ENCODE data around the gene GATAD2A.
A peak's percentile ranks its signal among the peaks of the same experiment; 100 is the strongest.

GATAD2A gene

DNA sequence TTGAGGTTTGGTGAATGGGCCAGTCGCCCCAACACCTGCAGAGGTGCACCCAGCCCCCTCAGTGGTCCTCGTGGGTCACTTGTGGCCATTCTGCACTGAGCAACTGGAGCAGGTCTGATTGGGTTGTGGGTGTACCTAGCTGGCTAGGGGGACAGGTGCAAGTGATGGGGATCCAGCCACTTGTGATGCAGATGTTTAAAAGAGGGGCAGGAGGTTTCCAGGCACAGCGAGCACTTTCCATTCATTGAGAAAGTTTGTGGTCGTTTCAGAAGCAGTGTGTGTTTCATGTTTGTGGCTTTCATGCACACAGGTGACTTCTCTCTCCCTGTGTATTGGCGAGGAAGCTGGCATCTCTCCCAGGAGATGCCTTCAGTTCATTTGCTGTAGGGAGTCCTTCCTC, 75.2 kb downstream of the GATAD2A start:
- Histone ChIP-seq H3K4me1 (ENCODE audit: control insufficient read depth, insufficient read depth, low read length, poor library complexity, severe bottlenecking) (peaks cover 13% of the 10 kb centered on the region), H3K27ac (ENCODE audit: insufficient read depth, low read length, poor library complexity, severe bottlenecking) (no peak overlapping the region), H3K36me3 (ENCODE audit: control insufficient read depth, insufficient read depth, low read length) (peaks cover 23% of the 10 kb centered on the region), H3K4me3 (ENCODE audit: insufficient read depth, low read depth, low read length, poor library complexity, severe bottlenecking) (no peak overlapping the region), H3K9me3 (ENCODE audit: control insufficient read depth, low read length) (no peaks in the 10 kb centered on the region), H3K27me3 (replicated peaks; ENCODE audit: control insufficient read depth, insufficient read depth, low read length, poor library complexity, severe bottlenecking) (no peaks in the 10 kb centered on the region)
- no peak for DNase-seq

DNA sequence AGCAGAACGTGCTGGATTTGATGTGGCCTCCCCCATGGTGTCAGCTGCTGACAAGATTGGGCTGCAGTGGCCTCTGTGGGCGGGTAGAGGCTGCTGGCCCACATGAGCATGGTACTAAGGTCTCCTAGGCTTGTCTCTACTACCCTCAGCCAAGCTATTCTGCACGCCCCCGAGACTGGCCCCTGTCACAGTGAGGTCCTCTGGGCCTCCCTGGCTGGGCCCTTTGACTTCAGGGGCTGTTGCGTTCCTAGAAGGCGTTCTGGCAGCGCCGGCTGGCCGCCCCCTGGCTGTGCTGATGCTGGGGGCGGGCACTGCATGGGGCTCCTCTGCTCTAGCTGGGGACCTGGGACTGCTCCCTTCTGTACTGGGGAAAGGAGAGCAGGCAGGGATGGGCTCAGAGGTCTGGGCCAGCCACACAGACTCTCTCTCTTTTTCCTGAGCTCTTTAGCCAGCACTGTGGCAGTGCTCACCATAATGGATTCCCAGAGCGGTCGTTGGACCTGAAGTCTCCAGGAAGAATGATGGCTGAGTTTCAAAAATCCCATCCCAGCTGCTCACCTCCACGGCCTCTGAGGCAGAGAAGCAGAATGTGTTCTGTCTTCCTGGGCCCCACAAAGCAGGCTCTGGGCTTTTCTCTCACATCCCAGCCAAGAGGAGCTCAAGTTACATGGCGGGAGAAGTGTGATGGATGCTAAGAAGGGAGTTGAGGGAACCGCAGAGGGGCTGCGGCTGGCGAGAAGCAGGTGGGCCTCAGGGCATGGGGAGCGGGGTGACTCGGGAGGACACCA, 77.5 kb downstream of the GATAD2A start:
- Histone ChIP-seq H3K27ac (ENCODE audit: insufficient read depth, low read length, poor library complexity, severe bottlenecking) (no peak overlapping the region), H3K4me1 (ENCODE audit: control insufficient read depth, insufficient read depth, low read length, poor library complexity, severe bottlenecking) (peaks cover 18% of the 10 kb centered on the region), H3K36me3 (ENCODE audit: control insufficient read depth, insufficient read depth, low read length) (peaks cover 28% of the 10 kb centered on the region), H3K9me3 (ENCODE audit: control insufficient read depth, low read length) (no peaks in the 10 kb centered on the region), H3K27me3 (replicated peaks; ENCODE audit: control insufficient read depth, insufficient read depth, low read length, poor library complexity, severe bottlenecking) (no peaks in the 10 kb centered on the region), H3K4me3 (ENCODE audit: insufficient read depth, low read depth, low read length, poor library complexity, severe bottlenecking) (no peak overlapping the region)
- DNase-seq: no peak

DNA sequence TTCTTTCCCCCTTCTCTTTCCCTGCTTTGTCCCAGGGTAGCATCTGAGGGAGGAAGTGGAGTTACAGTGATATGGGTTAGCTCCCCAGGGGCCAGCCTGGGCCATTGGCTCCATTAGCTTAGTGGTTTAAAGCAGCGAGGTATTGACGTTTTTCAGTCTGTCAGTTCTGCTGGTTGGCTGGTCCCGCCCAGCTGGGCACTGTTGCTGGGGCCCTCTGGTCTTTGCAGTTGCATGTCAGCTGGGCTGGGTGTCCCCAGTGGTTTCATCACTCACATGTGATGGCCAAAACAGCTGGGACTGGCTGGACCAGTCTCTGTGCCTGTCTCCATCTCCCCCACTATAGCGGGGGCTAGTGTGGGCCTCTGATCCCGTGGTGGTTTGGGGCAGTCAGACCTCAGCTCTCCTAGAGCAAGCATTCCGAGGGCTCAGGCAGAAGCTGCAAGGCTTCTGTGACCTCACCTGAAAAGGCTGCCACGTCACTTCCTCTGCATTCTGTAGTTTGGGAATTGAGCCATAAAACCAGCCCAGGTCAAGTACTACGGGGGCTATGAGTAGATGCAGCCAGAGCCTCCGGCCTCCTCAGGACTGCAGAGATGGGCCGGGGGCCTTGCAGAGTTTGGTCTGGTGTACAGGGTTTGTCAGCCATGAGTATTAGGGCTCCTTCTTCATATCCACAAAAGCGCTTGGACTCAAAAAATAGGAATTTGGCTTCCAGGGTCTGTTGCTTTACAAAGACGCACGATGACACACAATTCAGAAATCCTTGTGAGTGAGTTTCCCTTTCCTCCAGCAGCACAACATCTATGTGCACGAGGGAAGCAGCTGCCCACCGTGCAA, 79.9 kb downstream of the GATAD2A start:
- H3K36me3 ChIP-seq (ENCODE audit: control insufficient read depth, insufficient read depth, low read length): peaks cover 21% of the 10 kb centered on the region
- peaks cover 39% of the 10 kb centered on the region for H3K4me1 ChIP-seq (ENCODE audit: control insufficient read depth, insufficient read depth, low read length, poor library complexity, severe bottlenecking)

DNA sequence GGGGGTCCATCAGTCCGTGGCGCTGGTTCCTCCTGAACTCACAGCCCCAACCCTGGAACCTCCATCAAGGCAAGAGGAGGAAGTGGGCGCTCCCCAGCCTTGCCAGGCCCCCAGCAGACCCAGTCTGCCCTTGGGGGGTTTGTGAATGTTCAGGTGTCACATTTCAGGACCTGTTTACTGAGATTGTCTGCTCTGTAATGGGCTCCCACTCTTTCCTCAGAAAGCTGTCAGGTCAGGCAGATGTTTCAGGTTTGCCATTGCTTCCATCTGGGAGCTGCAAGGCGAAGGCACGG, 80.5 kb downstream of the GATAD2A start:
- no peak for DNase-seq
- peaks cover 39% of the 10 kb centered on the region for H3K4me1 ChIP-seq (ENCODE audit: control insufficient read depth, insufficient read depth, low read length, poor library complexity, severe bottlenecking)
- no peaks in the 10 kb centered on the region for H3K27me3 ChIP-seq (replicated peaks; ENCODE audit: control insufficient read depth, insufficient read depth, low read length, poor library complexity, severe bottlenecking)
- peaks cover 21% of the 10 kb centered on the region for H3K36me3 ChIP-seq (ENCODE audit: control insufficient read depth, insufficient read depth, low read length)
- no peaks in the 10 kb centered on the region for H3K9me3 ChIP-seq (ENCODE audit: control insufficient read depth, low read length)
- H3K27ac ChIP-seq (ENCODE audit: insufficient read depth, low read length, poor library complexity, severe bottlenecking): peak overlapping the region; percentile 32
- H3K4me3 ChIP-seq (ENCODE audit: insufficient read depth, low read depth, low read length, poor library complexity, severe bottlenecking): no peak overlapping the region

More for the DNA sequence above, 79.9 kb downstream of the GATAD2A start:
- Histone ChIP-seq H3K27ac (ENCODE audit: insufficient read depth, low read length, poor library complexity, severe bottlenecking) (peak overlapping the region; percentile 32), H3K4me3 (ENCODE audit: insufficient read depth, low read depth, low read length, poor library complexity, severe bottlenecking) (no peak overlapping the region), H3K9me3 (ENCODE audit: control insufficient read depth, low read length) (no peaks in the 10 kb centered on the region), H3K27me3 (replicated peaks; ENCODE audit: control insufficient read depth, insufficient read depth, low read length, poor library complexity, severe bottlenecking) (no peaks in the 10 kb centered on the region)
- DNase-seq: no peak

DNA sequence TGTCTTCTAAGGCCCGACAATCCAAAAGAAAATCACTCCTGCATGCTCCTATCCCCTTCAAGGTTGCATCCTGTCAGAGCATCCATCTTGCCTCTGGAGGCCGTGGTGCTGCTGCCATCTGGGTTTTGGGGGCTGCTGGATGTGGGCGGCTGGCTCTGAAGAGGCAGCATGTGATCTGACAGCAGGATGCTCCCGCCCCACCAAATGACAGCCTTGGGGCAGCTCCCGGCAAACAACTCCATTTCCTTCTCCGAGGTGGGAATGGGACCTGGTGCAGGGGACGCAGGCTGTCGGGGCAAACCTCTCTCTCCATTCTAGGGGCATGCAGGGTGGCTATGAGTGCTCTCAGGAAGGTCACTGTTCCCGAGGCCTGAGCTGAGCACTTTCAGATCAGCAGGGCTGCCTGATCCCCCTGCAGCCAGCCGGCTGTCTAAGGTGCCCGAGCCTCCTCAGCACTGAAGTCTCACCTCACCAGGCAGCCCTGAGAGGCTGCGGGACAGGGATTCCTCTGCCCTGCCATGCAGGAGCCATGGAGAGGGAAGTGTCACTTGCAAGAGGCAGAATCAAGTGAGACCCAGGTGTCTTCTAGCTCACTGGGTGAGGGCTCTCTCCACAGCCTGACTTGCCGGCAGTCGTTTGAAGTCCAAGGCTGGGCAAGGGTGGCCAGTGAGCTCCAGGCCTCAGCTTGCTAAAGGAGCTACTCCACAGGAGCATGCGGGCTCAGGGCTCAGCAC, 81.0 kb downstream of the GATAD2A start:
- DNase-seq: no peak
- peaks cover 16% of the 10 kb centered on the region for H3K36me3 ChIP-seq (ENCODE audit: control insufficient read depth, insufficient read depth, low read length)
- H3K4me1 ChIP-seq (ENCODE audit: control insufficient read depth, insufficient read depth, low read length, poor library complexity, severe bottlenecking): peaks cover 39% of the 10 kb centered on the region
- H3K4me3 ChIP-seq (ENCODE audit: insufficient read depth, low read depth, low read length, poor library complexity, severe bottlenecking): no peak overlapping the region
- no peaks in the 10 kb centered on the region for H3K9me3 ChIP-seq (ENCODE audit: control insufficient read depth, low read length)
- peak overlapping the region; percentile 87 for H3K27ac ChIP-seq (ENCODE audit: insufficient read depth, low read length, poor library complexity, severe bottlenecking)
- no peaks in the 10 kb centered on the region for H3K27me3 ChIP-seq (replicated peaks; ENCODE audit: control insufficient read depth, insufficient read depth, low read length, poor library complexity, severe bottlenecking)

DNA sequence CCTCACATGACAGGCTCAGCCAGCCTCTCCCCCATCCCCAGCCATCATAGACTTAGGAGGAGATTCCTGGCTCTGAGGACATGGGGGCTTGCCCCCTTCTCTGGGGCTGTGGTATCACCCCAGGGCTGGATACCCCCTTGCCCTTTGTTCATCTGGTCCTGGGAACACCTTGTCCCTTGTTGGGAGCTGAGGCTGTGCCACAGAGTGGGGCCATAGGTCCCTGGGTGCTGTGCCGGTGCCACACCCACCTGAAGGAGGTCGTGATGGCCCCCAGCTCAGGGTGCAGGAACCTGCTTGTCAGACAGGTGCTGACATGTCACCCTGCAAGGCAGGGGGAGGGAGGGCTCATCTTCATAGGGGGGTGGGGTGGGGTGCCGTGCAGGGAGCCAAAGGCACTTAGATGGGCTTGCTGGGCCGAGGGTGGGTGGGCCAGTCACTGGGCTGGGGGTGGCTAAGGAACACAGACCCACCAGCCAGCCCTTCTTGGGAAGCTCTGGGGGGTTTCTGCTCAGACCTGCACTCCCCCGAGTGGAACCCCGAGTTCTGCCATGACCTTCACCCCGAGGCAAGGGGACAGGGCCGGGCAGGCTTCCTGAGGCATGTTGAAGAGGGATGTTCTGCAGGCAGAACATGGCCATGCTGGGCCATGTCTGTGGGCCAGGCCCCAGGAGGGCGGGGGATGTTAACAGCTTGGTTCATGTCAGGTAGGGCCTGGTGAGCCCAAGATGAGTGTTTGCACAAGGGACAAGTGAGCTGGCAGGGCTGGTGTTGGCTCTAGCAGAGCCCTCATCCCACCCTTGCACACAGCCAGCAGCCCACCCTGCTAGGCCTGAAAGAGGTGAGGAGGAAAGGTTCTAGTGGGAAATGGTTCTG, 81.8 kb downstream of the GATAD2A start:
- no peaks in the 10 kb centered on the region for H3K27me3 ChIP-seq (replicated peaks; ENCODE audit: control insufficient read depth, insufficient read depth, low read length, poor library complexity, severe bottlenecking)
- H3K4me3 ChIP-seq (ENCODE audit: insufficient read depth, low read depth, low read length, poor library complexity, severe bottlenecking): no peak overlapping the region
- H3K4me1 ChIP-seq (ENCODE audit: control insufficient read depth, insufficient read depth, low read length, poor library complexity, severe bottlenecking): peaks cover 39% of the 10 kb centered on the region
- no peak for DNase-seq
- peaks cover 13% of the 10 kb centered on the region for H3K36me3 ChIP-seq (ENCODE audit: control insufficient read depth, insufficient read depth, low read length)
- H3K9me3 ChIP-seq (ENCODE audit: control insufficient read depth, low read length): no peaks in the 10 kb centered on the region
- peak overlapping the region; percentile 87 for H3K27ac ChIP-seq (ENCODE audit: insufficient read depth, low read length, poor library complexity, severe bottlenecking)

DNA sequence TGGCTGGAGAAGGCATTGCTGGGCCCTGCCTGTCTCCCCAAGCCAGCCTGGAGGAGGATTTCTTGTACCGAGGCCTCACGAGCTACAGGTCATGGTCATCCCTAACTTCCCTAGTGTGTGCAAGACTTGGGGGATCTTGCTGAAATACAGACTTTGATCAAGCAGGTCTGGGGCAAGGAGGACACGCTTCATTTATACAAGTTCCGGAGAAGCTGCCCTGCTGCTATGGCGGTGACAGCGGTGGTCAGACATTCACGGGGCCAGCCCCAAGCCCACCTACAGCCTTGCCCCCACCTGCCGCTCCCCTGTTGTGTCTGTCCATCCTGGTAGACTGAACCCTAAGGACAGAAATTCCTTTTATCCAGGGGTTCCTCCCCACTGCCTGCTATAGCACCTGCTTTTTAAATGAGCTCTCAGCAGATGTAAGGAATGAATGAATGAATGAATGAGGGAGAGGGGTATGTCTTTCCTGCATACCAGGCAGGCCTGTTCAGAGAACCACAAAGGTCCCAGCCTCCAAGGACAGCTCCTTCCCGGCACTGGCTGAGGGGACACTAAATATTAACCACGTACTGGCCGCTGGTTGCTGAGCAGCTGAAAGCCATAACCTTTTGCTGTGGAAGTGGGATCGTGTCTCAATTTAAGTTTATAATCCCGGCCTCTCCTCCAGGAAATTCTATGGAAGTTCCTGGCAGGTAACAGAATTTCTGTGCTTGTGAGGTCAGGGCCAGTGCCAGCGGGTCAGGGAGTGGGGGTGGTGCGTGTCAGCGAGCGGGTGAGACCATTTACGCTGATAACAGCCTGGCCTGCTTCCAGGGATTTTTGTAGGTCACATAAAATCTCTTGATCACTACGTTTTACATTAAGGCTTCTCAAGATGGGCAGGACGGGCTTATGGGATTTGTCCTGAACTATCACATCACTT, 82.7 kb downstream of the GATAD2A start:
- DNase-seq: no peak
- Histone ChIP-seq H3K4me3 (ENCODE audit: insufficient read depth, low read depth, low read length, poor library complexity, severe bottlenecking) (peak overlapping the region; percentile 17), H3K36me3 (ENCODE audit: control insufficient read depth, insufficient read depth, low read length) (peaks cover 13% of the 10 kb centered on the region), H3K27ac (ENCODE audit: insufficient read depth, low read length, poor library complexity, severe bottlenecking) (peak overlapping the region; percentile 87), H3K9me3 (ENCODE audit: control insufficient read depth, low read length) (no peaks in the 10 kb centered on the region), H3K4me1 (ENCODE audit: control insufficient read depth, insufficient read depth, low read length, poor library complexity, severe bottlenecking) (peaks cover 39% of the 10 kb centered on the region), H3K27me3 (replicated peaks; ENCODE audit: control insufficient read depth, insufficient read depth, low read length, poor library complexity, severe bottlenecking) (no peaks in the 10 kb centered on the region)

DNA sequence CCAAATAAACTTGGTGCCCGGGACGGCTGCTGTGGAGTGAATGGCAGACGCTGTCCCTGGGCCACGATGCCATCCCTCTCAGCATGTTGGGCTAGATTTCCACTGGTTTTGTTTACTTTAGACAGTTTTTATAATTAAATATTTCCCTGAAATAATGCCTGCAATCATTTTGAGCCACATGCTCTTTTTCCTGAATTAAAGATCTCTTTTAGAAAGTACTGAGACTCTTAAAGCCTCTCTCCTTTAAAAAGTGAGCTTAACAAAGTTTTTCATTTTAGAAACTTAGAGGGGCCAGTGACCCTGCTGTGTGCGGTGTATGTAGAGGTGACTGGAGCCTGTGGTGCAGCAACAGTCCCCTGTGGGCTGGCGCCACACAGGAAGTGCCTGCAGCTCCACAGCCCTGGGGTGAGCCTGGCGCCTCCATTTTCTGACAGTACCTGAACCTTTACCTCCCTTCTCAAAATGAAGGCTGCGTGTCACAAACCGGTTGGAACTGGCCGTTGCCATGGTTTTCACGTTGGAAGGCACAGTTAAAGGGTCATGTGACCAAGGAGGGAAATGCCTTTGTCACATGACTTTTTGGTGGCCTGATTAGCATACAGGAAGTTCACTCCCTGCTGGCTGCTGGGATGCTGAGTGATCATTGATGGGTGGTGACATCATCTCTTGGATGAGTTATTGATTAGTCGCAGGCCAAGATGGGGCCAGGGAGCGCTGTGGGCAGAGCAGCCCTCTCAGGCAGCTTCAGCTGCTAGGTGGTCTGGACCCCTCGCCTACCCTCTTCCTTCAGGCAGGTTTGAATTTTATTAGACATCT, 83.6 kb downstream of the GATAD2A start:
- no peaks in the 10 kb centered on the region for H3K27me3 ChIP-seq (replicated peaks; ENCODE audit: control insufficient read depth, insufficient read depth, low read length, poor library complexity, severe bottlenecking)
- no peaks in the 10 kb centered on the region for H3K9me3 ChIP-seq (ENCODE audit: control insufficient read depth, low read length)
- H3K4me3 ChIP-seq (ENCODE audit: insufficient read depth, low read depth, low read length, poor library complexity, severe bottlenecking): peak overlapping the region; percentile 17
- peaks cover 39% of the 10 kb centered on the region for H3K4me1 ChIP-seq (ENCODE audit: control insufficient read depth, insufficient read depth, low read length, poor library complexity, severe bottlenecking)
- peaks cover 18% of the 10 kb centered on the region for H3K36me3 ChIP-seq (ENCODE audit: control insufficient read depth, insufficient read depth, low read length)
- DNase-seq: peak; percentile 88 to 95 (median 92)
- H3K27ac ChIP-seq (ENCODE audit: insufficient read depth, low read length, poor library complexity, severe bottlenecking): peak overlapping the region; percentile 87
